H9 (cell line): Measurements from ENCODE around the gene PGM1. TPM values are rescaled to one million over a fixed set of nuclear protein-coding genes. Genes with fewer than 3 reads are reported as not detected.

Experiments
- DNase-seq: peaks from one replicate; pipeline ENCODE4 v3.0.0-alpha.2; 2017
- H2AFZ ChIP-seq: one replicate; pipeline ENCODE4 v1.6.1; 2013; ENCODE audit warnings: mild to moderate bottlenecking, low read length, control low read depth, moderate library complexity
- H2AK5ac ChIP-seq: 2 replicates; pipeline ENCODE4 v1.6.1; 2013; ENCODE audit warnings: low read length, control low read depth, mixed read lengths; ENCODE audit not compliant: insufficient read length
- H2BK120ac ChIP-seq: one replicate; pipeline ENCODE4 v1.6.1; 2013; ENCODE audit warnings: low read depth, mild to moderate bottlenecking, low read length, control low read depth, inconsistent platforms; ENCODE audit not compliant: poor library complexity, severe bottlenecking
- H2BK12ac ChIP-seq: 2 replicates; pipeline ENCODE4 v1.6.1; 2013; ENCODE audit warnings: low read length, control low read depth, mixed read lengths, low read depth; ENCODE audit not compliant: insufficient read length
- H2BK15ac ChIP-seq: 2 replicates; pipeline ENCODE4 v1.6.1; 2013; ENCODE audit warnings: low read depth, low read length, control low read depth
- H2BK20ac ChIP-seq: one replicate; pipeline ENCODE4 v1.6.1; 2013; ENCODE audit warnings: low read depth, mild to moderate bottlenecking, low read length, control low read depth, inconsistent platforms; ENCODE audit not compliant: poor library complexity, severe bottlenecking
- H2BK5ac ChIP-seq: 2 replicates; pipeline ENCODE4 v1.6.1; 2013; ENCODE audit warnings: low read length, control low read depth, mixed read lengths; ENCODE audit not compliant: insufficient read length
- H3K14ac ChIP-seq: 2 replicates; pipeline ENCODE4 v1.6.1; 2013; ENCODE audit warnings: low read length, control low read depth; ENCODE audit not compliant: insufficient read depth
- H3K18ac ChIP-seq: 2 replicates; pipeline ENCODE4 v1.6.1; 2013; ENCODE audit warnings: low read depth, mild to moderate bottlenecking, mixed read lengths, low read length, control low read depth; ENCODE audit not compliant: insufficient read length
- H3K23ac ChIP-seq: 2 replicates; pipeline ENCODE4 v1.6.1; 2013; ENCODE audit warnings: low read length, control low read depth, mixed read lengths, low read depth; ENCODE audit not compliant: insufficient read length
- H3K23me2 ChIP-seq: 2 replicates; pipeline ENCODE4 v1.6.1; 2013; ENCODE audit warnings: low read depth, mild to moderate bottlenecking, mixed read lengths, low read length, control low read depth; ENCODE audit not compliant: insufficient read length, poor library complexity, severe bottlenecking
- H3K27ac ChIP-seq: 2 replicates; pipeline ENCODE4 v1.5.1; 2013; ENCODE audit warnings: low read length, control low read depth, mixed read lengths, low read depth; ENCODE audit not compliant: insufficient read length
- H3K27me3 ChIP-seq: 2 replicates; pipeline ENCODE4 v1.6.1; 2013; ENCODE audit warnings: low read length, control low read depth, inconsistent platforms; ENCODE audit not compliant: insufficient read depth
- H3K4ac ChIP-seq: 2 replicates; pipeline ENCODE4 v1.6.1; 2013; ENCODE audit warnings: low read depth, mild to moderate bottlenecking, control low read depth, inconsistent platforms, low read length, moderate library complexity
- H3K4me1 ChIP-seq: 2 replicates; pipeline ENCODE4 v1.6.1; 2013; ENCODE audit warnings: low read length, control low read depth, inconsistent platforms; ENCODE audit not compliant: insufficient read depth
- H3K4me2 ChIP-seq: 2 replicates; pipeline ENCODE4 v1.6.1; 2013; ENCODE audit warnings: low read length, control low read depth, mixed read lengths; ENCODE audit not compliant: insufficient read length, insufficient read depth
- H3K56ac ChIP-seq: 2 replicates; pipeline ENCODE4 v1.6.1; 2013; ENCODE audit warnings: low read depth, mild to moderate bottlenecking, mixed read lengths, low read length, control low read depth; ENCODE audit not compliant: insufficient read length
- H3K79me1 ChIP-seq: 2 replicates; pipeline ENCODE4 v1.6.1; 2013; ENCODE audit warnings: low read depth, mild to moderate bottlenecking, moderate library complexity, low read length, control low read depth, inconsistent platforms; ENCODE audit not compliant: insufficient read depth, poor library complexity, severe bottlenecking
- H3K79me2 ChIP-seq: 2 replicates; pipeline ENCODE4 v1.6.1; 2013; ENCODE audit warnings: low read length, control low read depth, inconsistent platforms; ENCODE audit not compliant: insufficient read depth
- H3K9ac ChIP-seq: 2 replicates; pipeline ENCODE4 v1.6.1; 2013; ENCODE audit warnings: low read length, control low read depth, mixed read lengths; ENCODE audit not compliant: insufficient read length; ENCODE audit errors: extremely low read depth
- H3K9me3 ChIP-seq: one replicate; pipeline ENCODE4 v1.6.1; 2013; ENCODE audit warnings: low read depth, low read length, inconsistent platforms; ENCODE audit not compliant: control insufficient read depth
- H3T11ph ChIP-seq: one replicate; pipeline ENCODE4 v1.6.1; 2013; ENCODE audit warnings: mild to moderate bottlenecking, low read length, control low read depth, inconsistent platforms
- H4K20me1 ChIP-seq: one replicate; pipeline ENCODE4 v1.6.1; 2013; ENCODE audit not compliant: control insufficient read depth, insufficient read length, insufficient read depth
- H4K5ac ChIP-seq: 2 replicates; pipeline ENCODE4 v1.6.1; 2013; ENCODE audit warnings: low read depth, mild to moderate bottlenecking, mixed read lengths, low read length, control low read depth; ENCODE audit not compliant: insufficient read length
- H4K8ac ChIP-seq: replicated peaks from 2 replicates; pipeline ENCODE4 v1.6.1; 2013; ENCODE audit warnings: low read length, control low read depth, mixed read lengths, low read depth; ENCODE audit not compliant: insufficient read length
- H4K91ac ChIP-seq: 2 replicates; pipeline ENCODE4 v1.6.1; 2013; ENCODE audit warnings: low read depth, mild to moderate bottlenecking, moderate library complexity, mixed read lengths, low read length, control low read depth; ENCODE audit not compliant: insufficient read length
- H3K27ac Mint-ChIP-seq, 3 experiments: 2 replicates in 2 of 3; 3 replicates in 1 of 3; pipeline ENCODE4 v1.8.0; 2020 to 2021; ENCODE audit warnings: mixed read lengths in 3 of 3, mild to moderate bottlenecking in 1 of 3, moderate library complexity in 1 of 3
- H3K27me3 Mint-ChIP-seq: 2 replicates; pipeline ENCODE4 v1.8.0; 2021; ENCODE audit warnings: low read depth, mild to moderate bottlenecking, moderate library complexity, mixed read lengths
- H3K36me3 Mint-ChIP-seq, 3 experiments: 2 replicates in 2 of 3; 3 replicates in 1 of 3; pipeline ENCODE4 v1.8.0; 2020 to 2021; ENCODE audit warnings: low read depth in 3 of 3, mixed read lengths in 3 of 3; ENCODE audit not compliant: insufficient read depth in 1 of 3
- H3K4me1 Mint-ChIP-seq, 2 experiments: 2 replicates each; pipeline ENCODE4 v1.8.0; 2020; ENCODE audit warnings: mixed read lengths in 2 of 2
- H3K4me3 Mint-ChIP-seq, 2 experiments: 2 replicates in 1 of 2; 3 replicates in 1 of 2; pipeline ENCODE4 v1.8.0; 2020 to 2021; ENCODE audit warnings: mild to moderate bottlenecking in 2 of 2, mixed read lengths in 2 of 2, moderate library complexity in 1 of 2
- H3K9me3 Mint-ChIP-seq, 2 experiments: 2 replicates in 1 of 2; 3 replicates in 1 of 2; pipeline ENCODE4 v1.8.0; 2020; ENCODE audit warnings: mild to moderate bottlenecking in 2 of 2, mixed read lengths in 2 of 2, moderate library complexity in 1 of 2
- WGBS: extraction: QIAGEN DNeasy Blood & Tissue Kit; methylation state at CpG from one replicate; pipeline ENCODE4 v1.1.7; 2013; ENCODE audit warnings: missing lambda C conversion rate, low lambda C conversion rate, mixed read lengths; ENCODE audit not compliant: insufficient read length; ENCODE audit errors: extremely low coverage; 5-methylcytosine and 5-hydroxymethylcytosine counted together
- total RNA-seq: library from RNA; stranded (reverse); gene quantifications from 2 replicates; pipeline ENCODE4 v1.2.1, GENCODE V29; 2021
- TF ChIP-seq, protein P1 (sequence below): fragments of 200-600 bp; sonication (generic); conservative IDR thresholded peaks from 3 replicates; pipeline ENCODE4 v1.8.0; 2021; ENCODE audit warnings: antibody characterized with exemption, mild to moderate bottlenecking

Gene PGM1
- total RNA-seq, 1 experiment from 2014 or later: 56.4 TPM

DNA sequence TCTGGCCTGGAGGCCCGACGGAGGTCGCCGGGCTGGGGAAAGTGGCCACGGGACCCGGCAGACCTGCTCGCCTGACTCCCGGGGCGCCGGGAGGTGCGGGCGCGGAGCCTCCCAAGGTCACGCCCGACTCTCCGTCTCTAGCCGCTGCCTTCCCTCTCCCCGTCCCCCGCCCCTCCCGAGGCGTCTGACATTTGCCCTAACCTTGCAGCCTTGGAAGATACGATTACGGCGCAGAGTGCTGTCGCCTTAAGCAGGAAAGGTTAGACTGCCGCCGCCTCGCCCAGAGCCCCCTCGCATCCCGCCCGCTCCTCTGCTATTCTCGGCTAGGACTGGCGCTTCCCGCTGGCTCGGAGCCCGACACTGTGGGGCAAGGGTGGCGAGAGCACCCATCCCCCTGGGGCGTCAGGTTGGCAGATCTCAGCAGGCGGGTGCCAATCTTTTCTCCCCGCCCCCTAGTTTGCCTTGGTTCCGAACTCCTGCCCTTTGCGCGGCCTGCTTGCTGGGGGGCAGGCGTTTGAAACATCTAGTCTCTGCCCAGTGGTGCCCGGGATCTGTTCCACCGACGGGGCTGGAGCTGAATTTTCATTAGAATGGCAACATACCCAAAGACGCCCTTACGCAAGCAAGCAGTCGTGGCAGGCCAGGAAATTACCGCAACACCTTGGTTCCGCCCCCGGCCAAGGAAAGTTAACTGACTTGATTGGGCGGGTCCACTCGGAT is 835 bp downstream of the PGM1 start:
- H3K4me1 ChIP-seq: peaks cover 3% of the 10 kb centered on the region; the same call in 1 of the 2 replicates
- WGBS: no CpG with 5 or more reads among the region's 55 CpGs
- H2BK15ac ChIP-seq: no peak overlapping the region
- H3K14ac ChIP-seq: no peak overlapping the region
- H4K8ac ChIP-seq: no peak overlapping the region
- DNase-seq: peak; percentile 70
- TF ChIP-seq, protein P1, sequence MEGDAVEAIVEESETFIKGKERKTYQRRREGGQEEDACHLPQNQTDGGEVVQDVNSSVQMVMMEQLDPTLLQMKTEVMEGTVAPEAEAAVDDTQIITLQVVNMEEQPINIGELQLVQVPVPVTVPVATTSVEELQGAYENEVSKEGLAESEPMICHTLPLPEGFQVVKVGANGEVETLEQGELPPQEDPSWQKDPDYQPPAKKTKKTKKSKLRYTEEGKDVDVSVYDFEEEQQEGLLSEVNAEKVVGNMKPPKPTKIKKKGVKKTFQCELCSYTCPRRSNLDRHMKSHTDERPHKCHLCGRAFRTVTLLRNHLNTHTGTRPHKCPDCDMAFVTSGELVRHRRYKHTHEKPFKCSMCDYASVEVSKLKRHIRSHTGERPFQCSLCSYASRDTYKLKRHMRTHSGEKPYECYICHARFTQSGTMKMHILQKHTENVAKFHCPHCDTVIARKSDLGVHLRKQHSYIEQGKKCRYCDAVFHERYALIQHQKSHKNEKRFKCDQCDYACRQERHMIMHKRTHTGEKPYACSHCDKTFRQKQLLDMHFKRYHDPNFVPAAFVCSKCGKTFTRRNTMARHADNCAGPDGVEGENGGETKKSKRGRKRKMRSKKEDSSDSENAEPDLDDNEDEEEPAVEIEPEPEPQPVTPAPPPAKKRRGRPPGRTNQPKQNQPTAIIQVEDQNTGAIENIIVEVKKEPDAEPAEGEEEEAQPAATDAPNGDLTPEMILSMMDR: no peak
- H2BK20ac ChIP-seq: no peak overlapping the region
- Mint-ChIP-seq H3K4me1 (peaks cover 11 to 12% of the 10 kb centered on the region in 2 experiments), H3K9me3 (no peaks in the 10 kb centered on the region), H3K36me3 (no peaks in the 10 kb centered on the region), H3K4me3 (peak overlapping the region; percentile 92 to 95), H3K27ac (peak overlapping the region in 2 of 3 experiments; percentile 61 to 67; a peak in 2 of 7 replicates), H3K27me3 (peaks cover 12% of the 10 kb centered on the region)
- no peaks in the 10 kb centered on the region for H3K79me1 ChIP-seq
- H2BK5ac ChIP-seq: no peak overlapping the region
- no peak overlapping the region for H3K27ac ChIP-seq
- no peaks in the 10 kb centered on the region for H3K9me3 ChIP-seq
- no peaks in the 10 kb centered on the region for H4K20me1 ChIP-seq
- no peak overlapping the region for H4K91ac ChIP-seq
- H3K23ac ChIP-seq: no peak overlapping the region
- no peaks in the 10 kb centered on the region for H3K27me3 ChIP-seq
- H4K5ac ChIP-seq: no peak overlapping the region
- no peak overlapping the region for H2AK5ac ChIP-seq
- H3T11ph ChIP-seq: no peak overlapping the region
- peak overlapping the region; percentile 93 for H3K4me2 ChIP-seq
- H3K23me2 ChIP-seq: peaks cover 16% of the 10 kb centered on the region
- H2BK12ac ChIP-seq: no peak overlapping the region
- no peaks in the 10 kb centered on the region for H3K79me2 ChIP-seq
- no peak overlapping the region for H3K18ac ChIP-seq
- peak overlapping the region; percentile 40 for H3K9ac ChIP-seq
- no peak overlapping the region for H2AFZ ChIP-seq
- no peak overlapping the region for H3K4ac ChIP-seq
- no peak overlapping the region for H2BK120ac ChIP-seq
- H3K56ac ChIP-seq: no peak overlapping the region
